ENCODE results near the gene ZFY.

DNA sequence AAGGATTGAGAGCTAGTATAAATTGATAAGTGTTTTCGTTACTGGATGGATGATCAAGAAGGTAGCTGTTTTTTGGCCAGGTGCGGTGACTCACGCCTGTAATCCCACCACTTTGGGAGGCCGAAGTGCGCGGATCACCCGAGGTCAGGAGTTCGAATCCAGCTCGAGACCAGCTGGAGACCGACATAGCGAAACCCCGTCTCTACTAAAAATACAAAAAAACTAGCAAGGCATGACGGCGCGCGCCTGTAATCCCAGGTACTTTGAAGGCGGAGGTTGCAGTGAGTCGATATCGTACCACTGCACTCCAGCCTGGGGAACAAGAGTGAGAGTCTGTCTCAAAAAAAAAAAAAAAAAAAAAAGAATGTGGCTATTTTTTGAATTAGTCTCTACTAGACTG is 2.0 kb downstream of the ZFY start:
- TF ChIP-seq CTCF (IDR thresholded peaks at IDR 0.05; ENCODE audit: poor library complexity) (no peak), EZH2 (IDR thresholded peaks at IDR 0.05; ENCODE audit: borderline replicate concordance) (no peak)
